ENCODE data around the gene THUMPD2.

Gene THUMPD2

GRCh38 chr2:39719317-39719716, 59.7 kb downstream of the THUMPD2 start:
- Histone ChIP-seq H3K27ac (no peak overlapping the region), H3K4me3 (no peak overlapping the region)
- TF ChIP-seq CTCF (IDR thresholded peaks at IDR 0.05): no peak
- no peak for DNase-seq (ENCODE audit: low spot score)

- TF ChIP-seq CTCF (IDR thresholded peaks at IDR 0.05): no peak
- DNase-seq (ENCODE audit: low spot score): no peak
- H3K4me3 ChIP-seq: no peak overlapping the region
- no peak overlapping the region for H3K27ac ChIP-seq
Measured at GRCh38 chr2:39718483-39718882, 60.6 kb downstream of the THUMPD2 start.

- no peak for DNase-seq (ENCODE audit: low spot score)
- TF ChIP-seq CTCF (IDR thresholded peaks at IDR 0.05): no peak
- H3K4me3 ChIP-seq: no peak overlapping the region
- no peak overlapping the region for H3K27ac ChIP-seq
Measured at GRCh38 chr2:39717067-39717466, 62.0 kb downstream of the THUMPD2 start.

- no peak overlapping the region for H3K27ac ChIP-seq
- TF ChIP-seq CTCF (IDR thresholded peaks at IDR 0.05): no peak
- no peak for DNase-seq (ENCODE audit: low spot score)
- no peak overlapping the region for H3K4me3 ChIP-seq
Measured at GRCh38 chr2:39715822-39716221, 63.2 kb downstream of the THUMPD2 start.

- DNase-seq (ENCODE audit: low spot score): no peak
- no peak for TF ChIP-seq CTCF (IDR thresholded peaks at IDR 0.05)
Measured at GRCh38 chr2:39715095-39715494, 64.0 kb downstream of the THUMPD2 start.

GRCh38 chr2:39712953-39713352, 66.1 kb downstream of the THUMPD2 start:
- Histone ChIP-seq H3K4me3 (no peak overlapping the region), H3K27ac (no peak overlapping the region)
- TF ChIP-seq CTCF (IDR thresholded peaks at IDR 0.05): no peak
- DNase-seq (ENCODE audit: low spot score): no peak

More at GRCh38 chr2:39715095-39715494, 64.0 kb downstream of the THUMPD2 start:
- H3K27ac ChIP-seq: no peak overlapping the region
- H3K4me3 ChIP-seq: no peak overlapping the region

- Histone ChIP-seq H3K4me3 (no peak overlapping the region), H3K27ac (no peak overlapping the region)
- no peak for TF ChIP-seq CTCF (IDR thresholded peaks at IDR 0.05)
- DNase-seq (ENCODE audit: low spot score): no peak
Measured at GRCh38 chr2:39710807-39711206, 68.3 kb downstream of the THUMPD2 start.

All from coronary artery (tissue), 2 donors.